GM12878 (cell line): Measurements from ENCODE around the gene LRSAM1.

Experiments used
- ATF7 ChIP-seq: fragments of 450-650 bp; IDR thresholded peaks from 2 replicates; pipeline ENCODE4 v1.6.1; 2016; ENCODE audit warnings: low read depth, mild to moderate bottlenecking
- CTCF ChIP-seq, 3 experiments: IDR thresholded peaks in 2 of 3; conservative IDR thresholded peaks in 1 of 3; 2 replicates each; pipeline ENCODE4 v1.5.1; 2011; ENCODE audit warnings: low read depth in 3 of 3, low read length in 3 of 3, mild to moderate bottlenecking in 3 of 3, control low read depth in 2 of 3, moderate library complexity in 2 of 3, inconsistent platforms in 1 of 3, mixed read lengths in 1 of 3; ENCODE audit not compliant: control insufficient read depth in 2 of 3, insufficient read depth in 1 of 3; ENCODE audit errors: extremely low read depth in 1 of 3
- DPF2 ChIP-seq: fragments of 450-650 bp; IDR thresholded peaks from 2 replicates; pipeline ENCODE4 v1.6.1; 2017; ENCODE audit warnings: mild to moderate bottlenecking
- EP300 ChIP-seq, 2 experiments: fragments of 150-350 bp in 1 of 2; IDR thresholded peaks; 2 replicates each; pipeline ENCODE4 v1.6.1; 2011 to 2012; ENCODE audit warnings: low read depth in 2 of 2, low read length in 2 of 2, borderline replicate concordance in 1 of 2, improper control_type of control experiment in 1 of 2, inconsistent platforms in 1 of 2; ENCODE audit not compliant: control insufficient read depth in 1 of 2
- MAX ChIP-seq: IDR thresholded peaks from 2 replicates; pipeline ENCODE4 v1.6.1; 2012; ENCODE audit warnings: low read depth, low read length, improper control_type of control experiment
- NRF1 ChIP-seq: conservative IDR thresholded peaks from 2 replicates; pipeline ENCODE4 v1.6.1; 2011; ENCODE audit warnings: mild to moderate bottlenecking, low read depth, low read length, improper control_type of control experiment
- PKNOX1 ChIP-seq: fragments of 450-650 bp; IDR thresholded peaks from 2 replicates; pipeline ENCODE4 v1.6.1; 2016; ENCODE audit warnings: mild to moderate bottlenecking
- POLR2A ChIP-seq: IDR thresholded peaks from 2 replicates; pipeline ENCODE4 v1.6.1; 2011; ENCODE audit warnings: low read depth, mild to moderate bottlenecking, low read length
- RAD21 ChIP-seq: IDR thresholded peaks from 2 replicates; pipeline ENCODE4 v1.6.1; 2011; ENCODE audit warnings: mild to moderate bottlenecking, low read depth, low read length, moderate library complexity; ENCODE audit not compliant: insufficient read depth
- SUZ12 ChIP-seq: fragments of 200-600 bp; sonication (generic); IDR thresholded peaks from one replicate; pipeline ENCODE4 v1.6.1; 2018; ENCODE audit warnings: antibody characterized with exemption, mild to moderate bottlenecking; ENCODE audit not compliant: unreplicated experiment
- USF2 ChIP-seq: IDR thresholded peaks from 2 replicates; pipeline ENCODE4 v1.6.1; 2011; ENCODE audit warnings: low read depth, low read length, improper control_type of control experiment, borderline replicate concordance

- TF ChIP-seq ATF7 (no peak), POLR2A (no peak), EP300 (IDR thresholded peaks at IDR 0.05; ENCODE audit: borderline replicate concordance in 1 of 2, control insufficient read depth in 1 of 2, low read depth in 2 of 2, low read length in 2 of 2) (no peak), MAX (no peak), SUZ12 (no peak), CTCF (IDR thresholded peaks at IDR 0.05 in 2 of 3, conservative IDR thresholded peaks at IDR 0.05 in 1 of 3; ENCODE audit: control insufficient read depth in 2 of 3, extremely low read depth in 1 of 3, insufficient read depth in 1 of 3, low read depth in 3 of 3, low read length in 3 of 3) (no peak), NRF1 (no peak), DPF2 (no peak), PKNOX1 (no peak), USF2 (no peak), RAD21 (no peak)
Observed at GRCh38 chr9:127516835-127517607, 65.7 kb downstream of the LRSAM1 start.
